Sciatic nerve (tissue), 2 donors: ENCODE measurements around the gene CCT6B. TPM values are rescaled to one million over a fixed set of nuclear protein-coding genes. Genes with fewer than 3 reads are reported as not detected.
"Not testable (repeated sequence)": the region's sequence is repeated elsewhere in the genome, so short reads cannot be mapped to it uniquely, and the experiment has no call there.

Experiments used
- ATAC-seq: fragments of 200-7000 bp; cut with Tn5 transposase; one replicate; pipeline ENCODE4 v1.9.1; 2020; ENCODE audit warnings: mild to moderate bottlenecking, moderate library complexity
- DNase-seq: peaks from one replicate; pipeline ENCODE4 v3.0.0-alpha.2; 2020; ENCODE audit warnings: low spot score
- intact Hi-C: fragments of 100-400 bp; cut with DNase I; formaldehyde crosslinking; loops from one replicate; pipeline ENCODE4 v1.14.2; 2022
- total RNA-seq: library from RNA; stranded (reverse); fragmentation: NEBNext Ultra II Directional; extraction: Animal tissue kit (Norgen Biotek cat#: 25700); gene quantifications from one replicate; pipeline ENCODE4 v1.2.1, GENCODE V29; 2021
- donor health status: DM: no; HTN: no; CAD: no.
- donor health status: DM: no; HTN: no; CAD: no.

CCT6B gene, protein sequence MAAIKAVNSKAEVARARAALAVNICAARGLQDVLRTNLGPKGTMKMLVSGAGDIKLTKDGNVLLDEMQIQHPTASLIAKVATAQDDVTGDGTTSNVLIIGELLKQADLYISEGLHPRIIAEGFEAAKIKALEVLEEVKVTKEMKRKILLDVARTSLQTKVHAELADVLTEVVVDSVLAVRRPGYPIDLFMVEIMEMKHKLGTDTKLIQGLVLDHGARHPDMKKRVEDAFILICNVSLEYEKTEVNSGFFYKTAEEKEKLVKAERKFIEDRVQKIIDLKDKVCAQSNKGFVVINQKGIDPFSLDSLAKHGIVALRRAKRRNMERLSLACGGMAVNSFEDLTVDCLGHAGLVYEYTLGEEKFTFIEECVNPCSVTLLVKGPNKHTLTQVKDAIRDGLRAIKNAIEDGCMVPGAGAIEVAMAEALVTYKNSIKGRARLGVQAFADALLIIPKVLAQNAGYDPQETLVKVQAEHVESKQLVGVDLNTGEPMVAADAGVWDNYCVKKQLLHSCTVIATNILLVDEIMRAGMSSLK
- total RNA-seq, result 2.9 TPM

DNA sequence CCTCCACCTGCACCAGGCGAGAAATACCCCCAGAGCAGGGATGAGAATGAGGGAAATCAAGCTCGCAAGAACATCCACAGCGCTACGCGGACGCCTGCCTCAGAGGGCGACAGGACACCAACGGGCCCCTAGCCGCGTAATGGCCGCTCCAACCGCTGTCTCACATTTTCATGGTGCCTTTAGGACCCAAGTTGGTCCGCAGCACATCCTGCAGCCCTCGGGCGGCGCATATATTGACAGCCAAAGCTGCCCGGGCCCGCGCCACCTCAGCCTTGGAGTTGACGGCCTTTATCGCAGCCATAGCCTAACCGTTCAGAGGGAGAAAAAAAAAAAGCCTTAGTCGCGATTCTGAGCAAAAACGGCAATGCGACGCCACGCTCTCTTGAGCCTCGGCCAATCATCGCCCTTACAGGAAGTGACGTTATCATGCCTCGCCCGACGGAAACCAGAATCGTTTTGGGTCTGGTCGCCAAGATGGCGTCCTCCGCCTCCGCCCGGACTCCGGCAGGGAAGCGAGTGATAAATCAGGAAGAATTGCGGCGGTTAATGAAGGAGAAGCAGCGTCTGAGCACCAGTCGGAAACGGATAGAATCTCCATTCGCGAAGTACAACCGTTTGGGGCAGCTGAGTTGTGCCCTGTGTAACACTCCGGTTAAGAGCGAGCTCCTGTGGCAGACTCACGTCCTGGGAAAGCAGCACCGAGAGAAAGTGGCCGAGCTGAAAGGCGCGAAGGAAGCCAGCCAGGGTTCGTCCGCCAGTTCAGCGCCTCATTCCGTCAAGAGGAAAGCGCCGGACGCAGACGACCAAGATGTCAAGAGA is at the start of gene CCT6B, which contains the start of gene ZNF830:
CCT6B (minus strand) TSS at position 368 of the 819 bp plus-strand sequence; CDS start at position 301, 67 bp downstream.
ZNF830 (plus strand) TSS at position 448 of the 819 bp plus-strand sequence; CDS start at position 475, 27 bp downstream.
- intact Hi-C loops, result no loop called here
- peak; percentile 95 for DNase-seq
- peak; percentile 99 for ATAC-seq

DNA sequence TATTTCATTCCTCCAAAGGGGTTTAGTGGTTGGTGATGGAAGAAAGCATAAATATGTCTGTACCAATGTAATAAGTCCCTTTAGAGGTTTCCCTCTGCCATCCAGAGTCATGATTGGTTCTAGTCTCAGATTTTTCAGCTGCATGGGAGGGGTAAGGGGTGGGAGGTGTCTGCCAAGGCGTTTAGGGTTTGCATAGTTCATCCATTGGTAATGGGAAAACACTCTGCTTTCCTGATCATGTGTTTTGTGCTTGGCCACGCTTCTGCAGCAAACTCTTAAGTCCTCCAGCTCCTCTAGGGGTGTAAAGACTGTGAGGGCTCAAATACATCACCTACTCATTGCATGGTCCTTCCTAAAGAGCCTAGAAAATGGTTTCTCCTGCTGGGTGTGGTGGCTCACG is 48.8 kb upstream of the CCT6B start:
- intact Hi-C loops, result no loop called here
- DNase-seq, result no peak
- no peak for ATAC-seq

DNA sequence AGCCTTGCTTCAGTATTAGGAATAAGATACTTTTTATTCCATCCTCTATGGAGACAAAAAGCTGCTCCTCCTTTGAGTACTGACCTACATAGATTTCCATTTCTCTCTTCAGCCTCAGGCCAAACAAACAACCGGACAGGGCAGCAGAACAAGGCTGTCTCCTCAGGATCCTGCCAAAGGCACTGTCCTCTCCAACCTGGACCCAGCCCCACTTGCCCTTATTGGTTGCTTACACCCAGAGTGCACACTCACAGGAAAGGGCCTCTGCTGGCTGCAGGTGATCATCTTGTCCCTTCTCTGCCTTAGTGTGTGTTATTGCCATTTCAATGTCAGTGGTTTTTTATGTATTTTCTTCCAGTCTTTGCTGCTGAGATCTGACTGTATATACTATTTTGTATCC is 45.7 kb upstream of the CCT6B start:
- ATAC-seq (no peak), DNase-seq (no peak)
- intact Hi-C loops, result loop anchor here (10.0 kb wide), 1 partner anchor 88 kb away; no protein-coding TSS in a partner anchor

GRCh38 chr17:35006345-35006744 is 45.1 kb upstream of the CCT6B start:
- ATAC-seq (no peak), DNase-seq (no peak)
- intact Hi-C loops, result loop anchor here (10.0 kb wide), 1 partner anchor 88 kb away; no protein-coding TSS in a partner anchor

GRCh38 chr17:35003778-35004177 is 42.5 kb upstream of the CCT6B start:
- ATAC-seq, result no peak
- DNase-seq, result no peak
- intact Hi-C loops, result loop anchor here (10.0 kb wide), 1 partner anchor 91 kb away; no protein-coding TSS in a partner anchor

DNA sequence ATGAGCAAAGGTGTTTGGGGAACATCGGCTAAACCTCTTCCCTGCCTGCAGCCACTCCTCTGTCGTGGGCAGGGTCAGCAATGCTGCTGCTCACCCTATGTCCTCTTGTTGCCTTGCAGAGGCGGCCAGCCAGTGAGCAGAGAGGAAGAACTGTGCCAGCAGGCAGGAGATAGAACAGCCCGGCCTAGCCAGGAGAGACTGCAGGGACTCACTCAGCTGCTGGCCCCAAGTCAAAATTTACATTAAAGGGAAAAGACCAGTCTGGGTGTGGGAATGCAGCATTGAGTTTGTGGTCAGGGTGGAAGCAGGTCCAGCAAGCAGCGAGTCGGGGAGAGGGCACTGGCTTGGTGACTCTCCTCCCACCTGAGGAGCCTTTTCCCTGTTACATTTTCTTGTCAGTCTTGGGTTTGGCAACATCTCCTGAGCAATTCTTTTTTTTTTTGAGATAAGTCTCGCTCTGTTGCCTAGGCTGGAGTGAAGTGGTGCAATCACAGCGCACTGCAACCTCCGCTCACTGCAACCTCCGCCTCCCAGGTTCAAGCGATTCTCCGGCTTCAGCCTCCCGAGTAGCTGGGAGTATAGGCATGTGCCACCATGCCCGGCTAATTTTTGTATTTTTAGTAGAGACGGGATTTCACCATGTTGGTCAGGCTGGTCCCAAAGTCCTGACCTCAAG is 41.8 kb upstream of the CCT6B start:
- intact Hi-C loops, result loop anchor here (10.0 kb wide), 1 partner anchor 92 kb away; no protein-coding TSS in a partner anchor
- DNase-seq, result no peak
- ATAC-seq, result no peak

DNA sequence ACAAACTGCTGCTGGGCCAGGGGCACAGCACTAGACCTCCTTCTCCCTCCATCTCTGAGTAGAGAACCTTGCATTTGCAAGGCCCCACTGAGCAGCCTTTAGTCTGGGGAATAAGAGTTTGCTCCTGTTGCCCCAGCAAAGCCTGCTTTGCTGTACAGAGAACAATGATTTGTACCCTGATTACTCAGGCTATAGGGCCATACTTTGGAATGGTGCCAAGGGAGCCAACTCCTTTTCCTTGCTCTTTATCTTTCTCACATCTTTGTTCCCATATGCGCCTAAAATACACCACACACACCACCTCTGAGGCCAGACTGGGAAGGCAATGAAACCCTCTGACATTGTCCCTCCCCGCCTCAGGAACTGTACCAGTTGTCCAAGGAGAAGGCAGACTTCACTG is 40.3 kb upstream of the CCT6B start:
- no peak for ATAC-seq
- DNase-seq, result no peak
- intact Hi-C loops, result loop anchor here (10.0 kb wide), 1 partner anchor 93 kb away; no protein-coding TSS in a partner anchor

DNA sequence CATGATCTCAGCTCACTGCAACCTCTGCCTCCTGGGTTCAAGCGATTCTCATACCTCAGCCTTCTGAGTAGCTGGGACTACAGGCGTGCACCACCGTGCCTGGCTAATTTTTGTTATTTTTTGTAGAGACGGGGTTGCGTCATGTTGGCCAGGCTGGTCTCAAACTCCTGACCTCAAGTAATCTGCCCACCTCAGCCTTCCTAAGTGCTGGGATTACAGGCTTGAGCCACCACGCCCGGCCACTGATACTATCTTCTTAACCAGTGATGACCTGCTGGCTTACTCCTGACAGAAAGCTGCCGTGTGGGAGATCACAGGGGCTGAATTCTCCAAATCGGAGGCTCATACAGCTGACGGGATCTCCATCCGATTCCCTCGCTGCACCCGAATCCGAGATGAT is 39.7 kb upstream of the CCT6B start:
- not testable (repeated sequence) for DNase-seq, ATAC-seq
- intact Hi-C loops, result loop anchor here (10.0 kb wide), 1 partner anchor 94 kb away; no protein-coding TSS in a partner anchor

GRCh38 chr17:34999456-34999855 is 38.2 kb upstream of the CCT6B start:
- intact Hi-C loops, result no loop called here
- DNase-seq (no peak), ATAC-seq (no peak)

GRCh38 chr17:34998205-34998604 is 36.9 kb upstream of the CCT6B start:
- DNase-seq (peak; percentile 71), ATAC-seq (peak; percentile 80)
- intact Hi-C loops, result no loop called here

- ATAC-seq (peak; percentile 72), DNase-seq (no peak)
- intact Hi-C loops, result no loop called here
Observed at GRCh38 chr17:34997355-34997862, 36.1 kb upstream of the CCT6B start.

DNA sequence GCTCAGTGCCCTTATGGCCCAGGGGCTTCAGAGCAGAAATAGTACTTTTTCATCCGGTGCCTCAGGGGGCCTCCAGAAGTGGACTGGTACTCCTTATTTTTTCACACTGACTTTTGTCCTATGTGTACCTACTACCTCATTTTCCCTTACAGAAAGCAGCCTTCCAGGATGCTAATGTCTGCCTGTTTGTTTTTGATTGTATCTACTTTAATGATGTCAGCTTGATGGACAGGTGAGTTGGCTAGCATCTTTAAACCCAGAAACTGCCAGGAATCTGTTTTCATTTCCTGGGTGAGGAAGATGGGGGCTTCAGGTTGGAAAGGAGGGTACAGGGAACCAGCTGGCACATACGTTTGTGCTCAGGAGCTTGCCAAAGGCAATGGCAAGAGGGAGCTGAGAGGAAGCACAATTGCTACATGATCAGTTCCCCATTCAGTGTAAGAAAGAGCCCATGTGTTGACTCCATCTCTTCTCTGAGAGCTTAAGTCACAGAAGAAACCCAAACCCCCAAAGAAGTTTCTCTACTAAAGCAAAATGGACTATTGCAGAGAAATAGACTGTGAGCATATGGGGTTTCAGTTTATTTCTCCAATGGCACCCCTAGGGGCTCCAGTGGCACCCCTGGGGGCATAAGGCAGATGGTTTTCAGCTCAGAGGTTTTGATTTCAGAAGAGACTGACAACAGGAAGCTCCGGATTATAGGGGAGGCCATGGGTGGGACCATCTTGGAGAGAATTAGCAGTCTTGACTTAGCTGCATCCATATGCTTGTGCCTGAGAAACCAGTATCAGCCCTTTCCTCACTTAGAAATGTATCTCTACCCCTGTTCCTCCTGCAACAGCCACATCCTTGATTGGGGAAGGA is 35.4 kb upstream of the CCT6B start:
- ATAC-seq (no peak), DNase-seq (no peak)
- intact Hi-C loops, result no loop called here

- intact Hi-C loops, result no loop called here
- DNase-seq (no peak), ATAC-seq (no peak)
Observed at GRCh38 chr17:34993031-34993430, 31.8 kb upstream of the CCT6B start.

GRCh38 chr17:34991606-34992005 is 30.3 kb upstream of the CCT6B start:
- intact Hi-C loops, result no loop called here
- DNase-seq (no peak), ATAC-seq (no peak)

- DNase-seq (no peak), ATAC-seq (no peak)
- intact Hi-C loops, result no loop called here
Observed at GRCh38 chr17:34990921-34991365, 29.7 kb upstream of the CCT6B start.

DNA sequence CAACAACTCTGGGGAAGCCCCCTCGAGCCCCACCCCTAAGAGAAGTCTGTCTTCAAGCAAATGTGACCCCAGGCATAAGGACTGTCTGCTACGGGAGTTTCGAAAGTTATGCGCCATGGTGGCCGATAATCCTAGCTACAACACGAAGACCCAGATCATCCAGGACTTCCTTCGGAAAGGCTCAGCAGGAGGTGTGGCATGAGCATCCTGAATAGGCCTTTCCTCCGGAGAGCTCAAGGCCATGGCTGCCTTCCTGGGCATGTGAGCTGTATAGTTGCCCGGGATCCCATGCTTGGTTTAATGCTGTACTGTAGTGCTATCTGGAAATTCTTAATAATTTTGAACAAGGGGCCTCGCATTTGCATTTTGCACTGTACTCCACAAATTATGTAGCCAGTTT is 28.2 kb upstream of the CCT6B start:
- ATAC-seq (no peak), DNase-seq (no peak)
- intact Hi-C loops, result no loop called here

GRCh38 chr17:34988644-34989043 is 27.4 kb upstream of the CCT6B start:
- no peak for DNase-seq
- intact Hi-C loops, result no loop called here
- no peak for ATAC-seq

DNA sequence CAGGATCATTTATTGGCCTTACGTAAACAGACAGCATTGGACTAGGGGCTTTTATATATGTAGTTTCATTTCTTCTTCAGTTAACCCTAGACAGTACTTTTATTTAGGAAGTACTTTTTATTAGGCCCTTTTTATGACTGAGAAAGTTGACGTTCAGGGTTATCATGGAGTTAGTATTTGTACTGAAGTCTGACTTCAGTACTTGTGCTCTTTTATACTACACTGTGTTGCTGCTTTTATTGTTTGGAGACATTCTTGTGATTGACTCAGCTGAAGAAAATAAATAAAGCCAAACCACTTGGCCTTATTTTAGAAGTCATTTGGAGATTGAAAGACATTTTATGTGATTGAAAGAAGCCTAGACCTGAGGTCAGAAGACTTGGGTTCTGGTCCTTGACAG is 26.0 kb upstream of the CCT6B start:
- intact Hi-C loops, result no loop called here
- DNase-seq (no peak), ATAC-seq (no peak)
